Measurements from ENCODE around the gene PRKCZ.

DNA sequence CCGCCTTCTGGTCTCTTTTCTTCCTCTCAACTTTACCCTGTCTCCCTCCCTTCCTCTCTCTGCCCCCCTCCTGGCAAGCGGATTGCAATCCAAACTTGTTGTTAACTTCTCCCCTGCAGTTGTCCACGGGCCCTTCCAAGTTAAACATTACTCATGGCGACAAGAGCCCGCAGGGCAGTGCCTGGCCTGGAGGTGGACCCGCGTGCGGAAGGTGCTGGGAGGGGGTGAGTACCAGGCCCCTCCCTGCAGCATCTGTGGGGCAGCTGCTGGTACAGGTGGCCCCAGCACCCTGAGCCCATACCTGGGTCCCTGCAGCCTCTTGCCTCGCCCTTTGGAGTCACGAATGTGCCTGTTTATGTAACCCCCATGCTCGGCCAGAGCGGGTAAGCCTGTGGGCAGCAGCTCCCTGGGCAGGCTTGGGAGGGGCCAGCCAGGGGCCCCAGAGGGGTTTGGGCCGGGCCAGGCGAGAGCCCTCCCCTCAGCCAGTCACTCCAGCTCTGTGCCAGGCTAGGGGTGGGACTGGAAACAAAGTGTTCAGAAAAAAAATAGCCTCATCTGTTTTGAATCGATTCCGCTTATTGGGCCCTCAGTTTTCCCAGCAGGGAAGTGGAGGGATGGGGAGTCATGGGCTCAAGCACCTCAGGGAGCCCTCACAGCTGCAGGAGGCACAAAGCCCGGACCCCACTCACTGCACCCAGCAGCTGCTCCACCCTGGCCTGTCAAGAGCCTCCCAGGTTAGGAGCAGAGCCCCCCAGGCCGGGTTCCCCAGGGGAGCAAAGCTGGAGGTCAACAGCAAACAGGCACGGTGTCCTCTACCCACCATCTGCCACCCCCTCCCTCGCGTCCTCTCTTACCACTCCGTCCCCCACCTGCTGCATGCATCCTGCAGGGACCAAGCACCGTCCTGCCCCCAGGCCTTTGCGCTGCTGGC lies 158.4 kb downstream of the PRKCZ start:
- TF ChIP-seq, protein P1, sequence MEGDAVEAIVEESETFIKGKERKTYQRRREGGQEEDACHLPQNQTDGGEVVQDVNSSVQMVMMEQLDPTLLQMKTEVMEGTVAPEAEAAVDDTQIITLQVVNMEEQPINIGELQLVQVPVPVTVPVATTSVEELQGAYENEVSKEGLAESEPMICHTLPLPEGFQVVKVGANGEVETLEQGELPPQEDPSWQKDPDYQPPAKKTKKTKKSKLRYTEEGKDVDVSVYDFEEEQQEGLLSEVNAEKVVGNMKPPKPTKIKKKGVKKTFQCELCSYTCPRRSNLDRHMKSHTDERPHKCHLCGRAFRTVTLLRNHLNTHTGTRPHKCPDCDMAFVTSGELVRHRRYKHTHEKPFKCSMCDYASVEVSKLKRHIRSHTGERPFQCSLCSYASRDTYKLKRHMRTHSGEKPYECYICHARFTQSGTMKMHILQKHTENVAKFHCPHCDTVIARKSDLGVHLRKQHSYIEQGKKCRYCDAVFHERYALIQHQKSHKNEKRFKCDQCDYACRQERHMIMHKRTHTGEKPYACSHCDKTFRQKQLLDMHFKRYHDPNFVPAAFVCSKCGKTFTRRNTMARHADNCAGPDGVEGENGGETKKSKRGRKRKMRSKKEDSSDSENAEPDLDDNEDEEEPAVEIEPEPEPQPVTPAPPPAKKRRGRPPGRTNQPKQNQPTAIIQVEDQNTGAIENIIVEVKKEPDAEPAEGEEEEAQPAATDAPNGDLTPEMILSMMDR (IDR thresholded peaks at IDR 0.05): peak in 1 of 12 donors; percentile 7
- TF ChIP-seq POLR2A (IDR thresholded peaks at IDR 0.05): no peak

All from heart left ventricle (tissue), 13 donors.